ENCODE results near the gene DLX6. TPM values are rescaled to one million over a fixed set of nuclear protein-coding genes. Genes with fewer than 3 reads are reported as not detected.

DLX6 gene
- total and polyA plus RNA-seq, 12 donors, result 0.15 to 0.41 TPM; not detected in 10

DNA sequence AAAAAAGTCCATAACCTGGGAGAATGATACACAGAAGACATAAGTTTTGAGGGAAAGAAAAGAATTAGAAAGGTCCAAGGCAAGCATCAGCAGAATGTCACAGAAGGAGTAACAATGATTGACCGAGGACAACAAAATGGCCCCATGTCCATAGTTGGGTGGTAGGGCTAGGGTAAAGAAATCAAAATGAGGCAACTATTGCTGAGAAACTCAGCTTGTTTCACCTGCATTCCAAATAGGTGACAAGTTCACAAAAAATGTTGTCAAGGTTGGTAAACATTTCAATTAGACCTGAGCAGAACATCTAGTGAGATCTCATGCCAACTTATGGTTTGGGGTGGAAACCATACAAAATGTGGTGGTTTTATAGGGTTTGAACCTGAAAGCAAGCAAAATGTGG, 22.8 kb upstream of the DLX6 start:
- Histone ChIP-seq H3K4me3 (no peak overlapping the region), H3K36me3 (replicated peaks in 1 of 2) (no peaks in the 10 kb centered on the region), H3K27ac (no peak overlapping the region), H3K27me3 (no peaks in the 10 kb centered on the region), H3K4me1 (replicated peaks in 1 of 2) (no peaks in the 10 kb centered on the region), H3K9me3 (replicated peaks in 1 of 3) (no peaks in the 10 kb centered on the region)
- TF ChIP-seq CTCF (IDR thresholded peaks at IDR 0.05), result no peak
- no peak for TF ChIP-seq POLR2A (IDR thresholded peaks at IDR 0.05)
- no peak for DNase-seq
- intact Hi-C loops (cut with DNase I), result no loop called here
- 83 to 97% (median 95%) methylated on average over 1 of the region's 1 CpG for WGBS, 4 donors

DNA sequence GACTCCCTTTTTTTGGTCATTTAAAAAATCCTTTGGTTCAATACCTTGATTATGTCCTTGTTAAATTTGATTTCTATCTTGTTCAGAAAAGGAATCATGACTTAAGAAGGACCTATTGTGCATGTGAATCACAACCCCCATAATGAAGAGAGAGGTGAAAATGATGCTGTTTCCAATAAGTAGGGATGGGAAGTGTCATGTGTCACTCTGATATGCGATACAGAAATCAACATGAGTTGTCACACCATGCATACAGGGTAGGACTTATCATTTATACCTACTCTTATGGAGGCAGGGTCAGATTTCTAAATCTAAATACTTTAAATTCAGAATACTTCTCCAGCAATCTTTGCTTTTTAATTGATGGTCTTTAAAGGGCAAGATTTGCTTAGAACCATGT, 19.4 kb upstream of the DLX6 start:
- Histone ChIP-seq H3K27me3 (peaks cover 21% of the 10 kb centered on the region), H3K9me3 (replicated peaks in 1 of 3) (no peaks in the 10 kb centered on the region), H3K4me1 (replicated peaks in 1 of 2) (no peaks in the 10 kb centered on the region), H3K36me3 (replicated peaks in 1 of 2) (no peaks in the 10 kb centered on the region), H3K4me3 (no peak overlapping the region), H3K27ac (no peak overlapping the region)
- DNase-seq, result no peak
- no peak for TF ChIP-seq CTCF (IDR thresholded peaks at IDR 0.05)
- TF ChIP-seq POLR2A (IDR thresholded peaks at IDR 0.05), result no peak
- 50 to 66% (median 56%) methylated on average over 1 of the region's 1 CpG for WGBS, 4 donors
- intact Hi-C loops (cut with DNase I), result no loop called here

GRCh38 chr7:96986901-96987300, 18.5 kb upstream of the DLX6 start:
- Histone ChIP-seq H3K27ac (no peak overlapping the region), H3K9me3 (replicated peaks in 1 of 3) (no peaks in the 10 kb centered on the region), H3K27me3 (peaks cover 30% of the 10 kb centered on the region), H3K4me1 (replicated peaks in 1 of 2) (no peaks in the 10 kb centered on the region), H3K4me3 (no peak overlapping the region), H3K36me3 (replicated peaks in 1 of 2) (no peaks in the 10 kb centered on the region)
- 62 to 74% (median 69%) methylated on average over 1 of the region's 1 CpG for WGBS, 4 donors
- no peak for DNase-seq
- intact Hi-C loops (cut with DNase I), result no loop called here
- TF ChIP-seq POLR2A (IDR thresholded peaks at IDR 0.05) (no peak), CTCF (IDR thresholded peaks at IDR 0.05) (no peak)

- Histone ChIP-seq H3K36me3 (replicated peaks in 1 of 2) (no peaks in the 10 kb centered on the region), H3K9me3 (replicated peaks in 1 of 3) (no peaks in the 10 kb centered on the region), H3K4me3 (no peak overlapping the region), H3K4me1 (replicated peaks in 1 of 2) (no peaks in the 10 kb centered on the region), H3K27me3 (peaks cover 38% of the 10 kb centered on the region), H3K27ac (no peak overlapping the region)
- no peak for TF ChIP-seq CTCF (IDR thresholded peaks at IDR 0.05)
- no peak for TF ChIP-seq POLR2A (IDR thresholded peaks at IDR 0.05)
- intact Hi-C loops (cut with DNase I), result no loop called here
- no peak for DNase-seq
Observed at GRCh38 chr7:96987719-96988118, 17.6 kb upstream of the DLX6 start.
